Astrocyte of the spinal cord (primary cell): Measurements from ENCODE around the gene PTPN6.

Experiments
- DNase-seq: peaks from one replicate; pipeline ENCODE4 v3.0.0; 2011; ENCODE audit warnings: low read depth, low spot score
- H3K4me3 ChIP-seq: 2 replicates; pipeline ENCODE4 v1.5.1; 2011; ENCODE audit warnings: low read depth, mild to moderate bottlenecking, low read length, moderate library complexity
- in situ Hi-C: cut with HindIII; loops from 2 replicates; pipeline ENCODE4 v1.10.0; 2017; ENCODE audit warnings: low sequenced_read_pairs
- TF ChIP-seq, protein P1 (sequence below): IDR thresholded peaks from 2 replicates; pipeline ENCODE4 v1.5.1; 2012; ENCODE audit warnings: low read depth, mild to moderate bottlenecking, low read length, inconsistent platforms

PTPN6 gene

DNA sequence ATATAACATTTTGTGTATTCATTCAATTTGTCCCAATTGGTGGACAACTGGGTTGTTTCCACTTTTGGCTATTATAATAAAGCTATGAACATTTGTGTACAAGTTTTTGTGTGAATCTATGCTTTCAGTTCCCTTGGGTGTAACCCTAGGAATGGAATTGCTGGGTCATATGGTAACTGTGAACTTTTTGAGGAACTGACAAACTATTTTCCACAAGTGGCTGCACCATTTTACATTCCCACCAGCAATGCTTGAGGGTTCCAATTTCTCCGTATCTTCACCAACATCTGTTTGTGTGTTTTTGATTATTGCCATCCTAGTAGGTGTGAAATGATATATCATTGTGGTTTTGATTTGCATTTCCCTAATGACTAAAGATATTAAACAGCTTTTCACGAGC lies 54.2 kb downstream of the PTPN6 start:
- DNase-seq: no peak
- in situ Hi-C loops: no loop called here
- no peak overlapping the region for H3K4me3 ChIP-seq
- TF ChIP-seq, protein P1, sequence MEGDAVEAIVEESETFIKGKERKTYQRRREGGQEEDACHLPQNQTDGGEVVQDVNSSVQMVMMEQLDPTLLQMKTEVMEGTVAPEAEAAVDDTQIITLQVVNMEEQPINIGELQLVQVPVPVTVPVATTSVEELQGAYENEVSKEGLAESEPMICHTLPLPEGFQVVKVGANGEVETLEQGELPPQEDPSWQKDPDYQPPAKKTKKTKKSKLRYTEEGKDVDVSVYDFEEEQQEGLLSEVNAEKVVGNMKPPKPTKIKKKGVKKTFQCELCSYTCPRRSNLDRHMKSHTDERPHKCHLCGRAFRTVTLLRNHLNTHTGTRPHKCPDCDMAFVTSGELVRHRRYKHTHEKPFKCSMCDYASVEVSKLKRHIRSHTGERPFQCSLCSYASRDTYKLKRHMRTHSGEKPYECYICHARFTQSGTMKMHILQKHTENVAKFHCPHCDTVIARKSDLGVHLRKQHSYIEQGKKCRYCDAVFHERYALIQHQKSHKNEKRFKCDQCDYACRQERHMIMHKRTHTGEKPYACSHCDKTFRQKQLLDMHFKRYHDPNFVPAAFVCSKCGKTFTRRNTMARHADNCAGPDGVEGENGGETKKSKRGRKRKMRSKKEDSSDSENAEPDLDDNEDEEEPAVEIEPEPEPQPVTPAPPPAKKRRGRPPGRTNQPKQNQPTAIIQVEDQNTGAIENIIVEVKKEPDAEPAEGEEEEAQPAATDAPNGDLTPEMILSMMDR: no peak

DNA sequence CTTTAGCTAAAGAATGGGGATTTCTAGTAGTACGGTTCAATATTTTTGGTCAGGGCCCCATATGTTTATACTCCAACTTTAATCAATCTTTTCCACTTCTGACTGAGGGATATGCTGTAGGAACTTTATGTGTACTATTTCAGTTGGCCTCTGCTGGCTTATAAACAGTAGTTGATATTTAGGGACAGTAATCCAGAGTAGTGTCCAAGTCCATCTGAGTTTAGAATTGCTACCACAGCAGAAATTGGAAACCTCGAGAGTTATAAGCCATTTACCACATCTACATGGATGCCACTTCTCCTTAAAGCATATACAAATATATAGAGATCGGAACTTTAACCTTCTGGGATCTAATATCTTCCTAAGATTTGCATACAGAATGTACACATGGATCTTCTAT lies 55.5 kb downstream of the PTPN6 start:
- DNase-seq: no peak
- TF ChIP-seq, protein P1: no peak
- H3K4me3 ChIP-seq: no peak overlapping the region
- in situ Hi-C loops: no loop called here

DNA sequence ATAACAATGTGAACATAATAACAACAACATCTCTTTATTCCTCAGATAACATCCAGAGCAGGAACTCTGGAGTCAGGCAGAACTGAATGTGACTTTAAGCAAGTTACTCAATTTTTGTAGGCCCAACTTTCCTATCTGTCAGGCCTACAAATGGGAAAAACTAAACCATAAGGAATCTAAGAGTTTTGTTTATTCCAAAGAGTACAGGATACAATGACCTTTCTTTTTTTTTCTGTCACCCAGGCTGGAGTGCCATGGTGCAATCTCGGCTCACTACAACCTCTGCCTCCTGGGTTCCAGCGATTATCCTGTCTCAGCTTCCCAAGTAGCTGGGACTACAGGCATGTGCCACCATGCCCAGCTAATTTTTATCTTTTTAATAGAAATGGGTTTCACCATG lies 57.7 kb downstream of the PTPN6 start:
- no peak overlapping the region for H3K4me3 ChIP-seq
- in situ Hi-C loops: no loop called here
- no peak for DNase-seq
- TF ChIP-seq, protein P1: no peak

DNA sequence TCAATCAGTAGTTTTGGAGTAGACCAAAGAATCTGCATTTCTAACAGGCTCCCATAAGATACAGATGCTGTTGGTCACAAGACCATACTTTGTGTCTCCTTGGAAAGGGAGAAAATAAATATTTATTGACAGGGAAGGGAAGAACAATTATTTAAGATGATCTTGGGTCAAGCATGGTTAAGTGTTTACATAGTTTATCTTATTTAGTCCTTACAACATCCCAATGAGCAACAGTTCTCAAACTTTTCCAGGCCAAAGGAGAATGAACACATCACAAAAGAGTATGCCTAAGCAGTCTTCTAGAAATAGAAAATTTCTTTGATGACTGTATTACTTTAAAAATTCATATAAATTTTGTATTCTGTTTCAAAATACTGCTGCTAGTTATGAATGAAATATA lies 58.4 kb downstream of the PTPN6 start:
- no peak for DNase-seq
- TF ChIP-seq, protein P1: no peak
- no peak overlapping the region for H3K4me3 ChIP-seq
- in situ Hi-C loops: no loop called here
